ENCODE data around the gene RGP1.

Gene RGP1

GRCh38 chr9:35719546-35719945, 29.5 kb upstream of the RGP1 start:
- FAIRE-seq (no peak), DNase-seq (ENCODE audit: insufficient read length, low spot score) (no peak)

- no peak for FAIRE-seq
- DNase-seq (ENCODE audit: insufficient read length, low spot score), result no peak
These were observed 25.7 kb upstream of the RGP1 start for GRCh38 chr9:35723426-35723825.

- FAIRE-seq (no peak), DNase-seq (ENCODE audit: insufficient read length, low spot score) (no peak)
These were observed 25.2 kb upstream of the RGP1 start for GRCh38 chr9:35723908-35724307.

- FAIRE-seq, result no peak
- no peak for DNase-seq (ENCODE audit: insufficient read length, low spot score)
These were observed 23.7 kb upstream of the RGP1 start for GRCh38 chr9:35725362-35725761.

- FAIRE-seq, result peak; percentile 55
These were observed 22.2 kb upstream of the RGP1 start for GRCh38 chr9:35726931-35727330.

GRCh38 chr9:35727676-35728040, 21.4 kb upstream of the RGP1 start:
- DNase-seq (ENCODE audit: insufficient read length, low spot score) (no peak), FAIRE-seq (no peak)

More at GRCh38 chr9:35726931-35727330, 22.2 kb upstream of the RGP1 start:
- no peak for DNase-seq (ENCODE audit: insufficient read length, low spot score)

GRCh38 chr9:35728041-35728971, 20.8 kb upstream of the RGP1 start:
- DNase-seq (ENCODE audit: insufficient read length, low spot score) (no peak), FAIRE-seq (peak; percentile 74)

GRCh38 chr9:35729101-35729500, 20.0 kb upstream of the RGP1 start:
- no peak for FAIRE-seq

GRCh38 chr9:35729700-35730485, 19.2 kb upstream of the RGP1 start:
- DNase-seq (ENCODE audit: insufficient read length, low spot score), result no peak

More at GRCh38 chr9:35729101-35729500, 20.0 kb upstream of the RGP1 start:
- DNase-seq (ENCODE audit: insufficient read length, low spot score), result no peak

GRCh38 chr9:35730486-35730854, 18.6 kb upstream of the RGP1 start:
- FAIRE-seq (no peak), DNase-seq (ENCODE audit: insufficient read length, low spot score) (no peak)

More at GRCh38 chr9:35729700-35730485, 19.2 kb upstream of the RGP1 start:
- peak; percentile 61 for FAIRE-seq

GRCh38 chr9:35731415-35732184, 17.5 kb upstream of the RGP1 start:
- DNase-seq (ENCODE audit: insufficient read length, low spot score), result no peak
- no peak for FAIRE-seq

- peak; percentile 95 for FAIRE-seq
- peak; percentile 93 for DNase-seq (ENCODE audit: insufficient read length, low spot score)
These were observed 16.8 kb upstream of the RGP1 start, which contains the start of the genes CREB3 and TLN1 for GRCh38 chr9:35732185-35732799. TSS of gene CREB3 (plus strand) at chr9:35732666. CDS start at chr9:35732773, 107 bp downstream. TSS of gene TLN1 (minus strand) at chr9:35732195. CDS start at chr9:35725694, 6,501 bp downstream.

GRCh38 chr9:35732800-35733541, 16.1 kb upstream of the RGP1 start:
- FAIRE-seq (peak; percentile 70), DNase-seq (ENCODE audit: insufficient read length, low spot score) (no peak)

- FAIRE-seq, result no peak
These were observed 15.0 kb upstream of the RGP1 start for GRCh38 chr9:35734096-35734495.

GRCh38 chr9:35736201-35736633, 12.9 kb upstream of the RGP1 start:
- DNase-seq (ENCODE audit: insufficient read length, low spot score), result peak; percentile 58
- FAIRE-seq, result peak; percentile 87

More at GRCh38 chr9:35734096-35734495, 15.0 kb upstream of the RGP1 start:
- no peak for DNase-seq (ENCODE audit: insufficient read length, low spot score)

GRCh38 chr9:35737143-35737542, 11.9 kb upstream of the RGP1 start:
- DNase-seq (ENCODE audit: insufficient read length, low spot score), result no peak
- FAIRE-seq, result no peak

GRCh38 chr9:35738186-35738585, 10.9 kb upstream of the RGP1 start:
- FAIRE-seq, result no peak
- no peak for DNase-seq (ENCODE audit: insufficient read length, low spot score)

GRCh38 chr9:35738924-35739323, 10.2 kb upstream of the RGP1 start:
- DNase-seq (ENCODE audit: insufficient read length, low spot score) (no peak), FAIRE-seq (no peak)

- no peak for FAIRE-seq
These were observed 8.8 kb upstream of the RGP1 start for GRCh38 chr9:35740243-35740642.

More at GRCh38 chr9:35740243-35740642, 8.8 kb upstream of the RGP1 start:
- no peak for DNase-seq (ENCODE audit: insufficient read length, low spot score)
